Hepatic stellate cell (primary cell): ENCODE results near the gene CNPY2.
A peak's percentile ranks its signal among the peaks of the same experiment; 100 is the strongest.
"Not testable (repeated sequence)": the region's sequence is repeated elsewhere in the genome, so short reads cannot be mapped to it uniquely, and the experiment has no call there.

ENCODE experiments used
- DNase-seq: peaks from one replicate; pipeline ENCODE4 v3.0.0; 2011; ENCODE audit warnings: low spot score

CNPY2 gene

GRCh38 chr12:56315622-56316473 lies at the start of gene CNPY2:
Gene CNPY2 (minus strand): TSS chr12:56315988. CDS start chr12:56315217, 771 bp downstream.
- peak; percentile 95 for DNase-seq

- no peak for DNase-seq
Measured at GRCh38 chr12:56362130-56363059, 46.6 kb upstream of the CNPY2 start, which contains the start of gene APOF. Gene APOF (minus strand): TSS chr12:56362857. CDS start chr12:56362745, 112 bp downstream.

- DNase-seq = no peak
Measured at GRCh38 chr12:56361487-56362129, 45.8 kb upstream of the CNPY2 start.

- DNase-seq = peak; percentile 95
Measured at GRCh38 chr12:56359851-56360767, 44.3 kb upstream of the CNPY2 start, which contains the start of gene STAT2. Gene STAT2 (minus strand): TSS chr12:56360107. CDS start chr12:56356571, 3,536 bp downstream.

GRCh38 chr12:56358836-56359532 lies 43.2 kb upstream of the CNPY2 start:
- peak; percentile 74 for DNase-seq

- DNase-seq = no peak
Measured at GRCh38 chr12:56351325-56351724, 35.5 kb upstream of the CNPY2 start.

- DNase-seq = no peak
Measured at GRCh38 chr12:56350662-56351061, 34.9 kb upstream of the CNPY2 start.

- no peak for DNase-seq
Measured at GRCh38 chr12:56348776-56349175, 33.0 kb upstream of the CNPY2 start.

- DNase-seq = not testable (repeated sequence)
Measured at GRCh38 chr12:56347255-56347654, 31.5 kb upstream of the CNPY2 start.

- DNase-seq = no peak
Measured at GRCh38 chr12:56346675-56347074, 30.9 kb upstream of the CNPY2 start.

GRCh38 chr12:56342290-56342689 lies 26.5 kb upstream of the CNPY2 start:
- not testable (repeated sequence) for DNase-seq

GRCh38 chr12:56341616-56342015 lies 25.8 kb upstream of the CNPY2 start:
- DNase-seq = no peak

- DNase-seq = no peak
Measured at GRCh38 chr12:56339158-56339422, 23.3 kb upstream of the CNPY2 start.

GRCh38 chr12:56338308-56339157 lies 22.7 kb upstream of the CNPY2 start, which contains the start of gene IL23A:
Gene IL23A (plus strand): TSS chr12:56338884. CDS start chr12:56339045, 161 bp downstream.
- no peak for DNase-seq

- DNase-seq = no peak
Measured at GRCh38 chr12:56337753-56338251, 22.0 kb upstream of the CNPY2 start.

- no peak for DNase-seq
Measured at GRCh38 chr12:56336361-56337167, 20.8 kb upstream of the CNPY2 start.

GRCh38 chr12:56335527-56335926 lies 19.7 kb upstream of the CNPY2 start:
- not testable (repeated sequence) for DNase-seq

GRCh38 chr12:56334490-56334793 lies 18.7 kb upstream of the CNPY2 start:
- DNase-seq = peak; percentile 22
